OCI-LY7 (cell line): ENCODE measurements around the gene SLC5A10. TPM values are rescaled to one million over a fixed set of nuclear protein-coding genes. Genes with fewer than 3 reads are reported as not detected.
A peak's percentile ranks its signal among the peaks of the same experiment; 100 is the strongest.

Experiments used
- BruUV-seq: library from RNA; stranded (reverse); fragments of 400-500 nt; replicated peaks from 2 replicates; lab custom pipeline; 2021; lab: Mats Ljungman, UMichigan
- CTCF ChIA-PET: fragments of 300-600 bp; sonication (Branson Sonifier 250); formaldehyde crosslinking; loops from one replicate; lab custom pipeline; 2022; ENCODE audit warnings: antibody characterized with exemption; ENCODE audit not compliant: unreplicated experiment; lab: Charles Lee
- POLR2A ChIA-PET: fragments of 300-600 bp; sonication (Branson Sonifier 250); formaldehyde crosslinking; loops from one replicate; lab custom pipeline; 2022; ENCODE audit warnings: antibody characterized with exemption; lab: Charles Lee
- DNase-seq: peaks from one replicate; pipeline ENCODE4 v3.0.0-alpha.2; 2015; ENCODE audit warnings: low spot score
- H2AFZ ChIP-seq: fragments of 200-600 bp; sonication (generic), shearing (Covaris generic); 2 replicates; pipeline ENCODE4 v1.6.1; 2014; ENCODE audit warnings: mild to moderate bottlenecking, antibody characterized with exemption, low read length, moderate library complexity
- H3K27ac ChIP-seq: fragments of 200-600 bp; sonication (generic); 2 replicates; pipeline ENCODE4 v1.5.1; 2014; ENCODE audit warnings: mixed run types, low read depth, mild to moderate bottlenecking, moderate library complexity, low read length, inconsistent platforms; ENCODE audit not compliant: poor library complexity, severe bottlenecking
- H3K36me3 ChIP-seq: fragments of 200-600 bp; sonication (generic); 2 replicates; pipeline ENCODE4 v1.6.1; 2014; ENCODE audit warnings: mild to moderate bottlenecking, antibody characterized with exemption, low read length, moderate library complexity, mixed read lengths; ENCODE audit not compliant: insufficient read depth
- H3K4me1 ChIP-seq: fragments of 200-600 bp; sonication (generic); 2 replicates; pipeline ENCODE4 v1.5.1; 2014; ENCODE audit warnings: mild to moderate bottlenecking, low read length; ENCODE audit not compliant: insufficient read depth, poor library complexity, severe bottlenecking
- H3K4me2 ChIP-seq: fragments of 200-600 bp; sonication (generic); 2 replicates; pipeline ENCODE4 v1.6.1; 2014; ENCODE audit warnings: mild to moderate bottlenecking, low read length
- H3K4me3 ChIP-seq: fragments of 200-600 bp; sonication (generic); 2 replicates; pipeline ENCODE4 v1.5.1; 2014; ENCODE audit warnings: mild to moderate bottlenecking, low read depth, low read length; ENCODE audit not compliant: poor library complexity, severe bottlenecking
- H3K79me2 ChIP-seq: fragments of 200-600 bp; sonication (generic); 2 replicates; pipeline ENCODE4 v1.6.1; 2016; ENCODE audit warnings: low read depth, mild to moderate bottlenecking, low read length, moderate library complexity, mixed read lengths; ENCODE audit not compliant: insufficient read depth
- H3K9me2 ChIP-seq: fragments of 200-600 bp; sonication (generic); 2 replicates; pipeline ENCODE4 v1.6.1; 2016; ENCODE audit warnings: mild to moderate bottlenecking, low read length, mixed read lengths; ENCODE audit not compliant: insufficient read depth
- H3K9me3 ChIP-seq: fragments of 200-600 bp; sonication (generic); 2 replicates; pipeline ENCODE4 v1.6.1; 2014; ENCODE audit warnings: mild to moderate bottlenecking, mixed run types, low read length, mixed read lengths
- H4K20me1 ChIP-seq: fragments of 200-600 bp; sonication (generic); 2 replicates; pipeline ENCODE4 v1.6.1; 2014; ENCODE audit warnings: mild to moderate bottlenecking, antibody characterized with exemption, low read length, moderate library complexity, mixed read lengths; ENCODE audit not compliant: insufficient read depth
- CTCF ChIP-seq: fragments of 200-600 bp; sonication (generic); conservative IDR thresholded peaks from 2 replicates; pipeline ENCODE4 v1.5.1; 2014; ENCODE audit warnings: mild to moderate bottlenecking, antibody characterized with exemption, low read length, moderate library complexity, mixed read lengths
- EZH2phosphoT487 ChIP-seq: fragments of 200-600 bp; sonication (generic); IDR thresholded peaks from 2 replicates; pipeline ENCODE4 v1.6.1; 2018; ENCODE audit warnings: low read depth, borderline replicate concordance, mild to moderate bottlenecking, mixed run types, antibody characterized with exemption, low read length, moderate library complexity, mixed read lengths
- intact Hi-C: fragments of 100-400 bp; cut with micrococcal nuclease; formaldehyde crosslinking; loops from one replicate; pipeline ENCODE4 v1.10.0; 2022; ENCODE audit not compliant: unreplicated experiment
- total RNA-seq, 2 experiments: library from RNA; depleted of rRNA in 1 of 2; stranded (reverse); fragments of >200 nt in 1 of 2; shearing (Covaris generic) in 1 of 2; gene quantifications; 2 replicates each; pipeline ENCODE4 v1.2.3, GENCODE V29; 2014 to 2022

Gene SLC5A10
- total RNA-seq, 2 experiments from 2014 or later, result not detected

- H3K4me3 ChIP-seq, result no peak overlapping the region
- intact Hi-C loops, result no loop called here
- H3K9me3 ChIP-seq, result no peaks in the 10 kb centered on the region
- no peak overlapping the region for H2AFZ ChIP-seq
- BruUV-seq, result no TSS peak
- DNase-seq, result no peak
- POLR2A ChIA-PET, result no interaction called here
- H3K4me1 ChIP-seq, result no peaks in the 10 kb centered on the region
- TF ChIP-seq CTCF (0 out of 2 replicates have a peak, but pooled peaks have one; percentile 21), EZH2phosphoT487 (no peak)
- no peaks in the 10 kb centered on the region for H3K9me2 ChIP-seq
- no peak overlapping the region for H3K4me2 ChIP-seq
- CTCF ChIA-PET, result no interaction called here
- H4K20me1 ChIP-seq, result no peaks in the 10 kb centered on the region
- no peak overlapping the region for H3K27ac ChIP-seq
- no peaks in the 10 kb centered on the region for H3K36me3 ChIP-seq
- no peaks in the 10 kb centered on the region for H3K79me2 ChIP-seq
These were observed 18.9 kb downstream of the SLC5A10 start for GRCh38 chr17:18970582-18971480.

GRCh38 chr17:18971801-18972200 lies 19.8 kb downstream of the SLC5A10 start:
- CTCF ChIA-PET, result no interaction called here
- BruUV-seq, result no TSS peak
- Histone ChIP-seq H3K9me2 (no peaks in the 10 kb centered on the region), H3K4me3 (no peak overlapping the region), H3K4me2 (no peak overlapping the region), H3K27ac (no peak overlapping the region), H3K36me3 (no peaks in the 10 kb centered on the region), H2AFZ (no peak overlapping the region), H3K9me3 (no peaks in the 10 kb centered on the region), H3K79me2 (no peaks in the 10 kb centered on the region), H3K4me1 (no peaks in the 10 kb centered on the region), H4K20me1 (no peaks in the 10 kb centered on the region)
- POLR2A ChIA-PET, result interaction anchor here (0.6 kb wide), 1 partner anchor 17 kb away, joined by 3 read pairs; no protein-coding TSS in a partner anchor
- intact Hi-C loops, result no loop called here
- TF ChIP-seq CTCF (no peak), EZH2phosphoT487 (no peak)
- no peak for DNase-seq
